ENCODE results near the gene TRIP6.
"Not testable (repeated sequence)": the region's sequence is repeated elsewhere in the genome, so short reads cannot be mapped to it uniquely, and the experiment has no call there.

The TRIP6 gene

DNA sequence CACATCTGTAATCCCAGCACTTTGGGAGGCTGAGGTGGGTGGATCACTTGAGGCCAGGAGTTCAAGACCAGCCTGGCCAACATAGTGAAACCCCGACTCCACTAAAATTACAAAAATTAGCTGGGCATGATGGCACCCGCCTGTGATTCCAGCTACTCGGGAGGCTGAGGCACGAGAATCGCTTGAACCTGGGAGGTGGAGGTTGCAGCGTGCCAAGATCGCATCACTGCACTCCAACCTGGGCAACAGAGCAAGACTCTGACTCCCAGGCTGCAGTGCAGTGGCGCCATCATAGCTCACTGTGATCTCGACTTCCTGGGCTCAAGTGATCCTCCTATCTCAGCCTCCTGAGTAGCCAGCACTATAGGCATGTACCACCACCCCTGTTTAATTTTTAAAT lies 12.3 kb upstream of the TRIP6 start:
- H3K4me1 Mint-ChIP-seq: peaks cover 20% of the 10 kb centered on the region
- not testable (repeated sequence) for H3K27me3 Mint-ChIP-seq, H3K4me3 Mint-ChIP-seq, DNase-seq, H3K27ac Mint-ChIP-seq, H3K9me3 Mint-ChIP-seq
- CTCF ChIA-PET: interaction anchor here (1.5 to 6.5 kb wide), 2 partner anchors 54 to 149 kb away, joined by 4 to 160 read pairs; partner anchors contain the start of gene POP7
- H3K36me3 Mint-ChIP-seq: peaks cover 21% of the 10 kb centered on the region

DNA sequence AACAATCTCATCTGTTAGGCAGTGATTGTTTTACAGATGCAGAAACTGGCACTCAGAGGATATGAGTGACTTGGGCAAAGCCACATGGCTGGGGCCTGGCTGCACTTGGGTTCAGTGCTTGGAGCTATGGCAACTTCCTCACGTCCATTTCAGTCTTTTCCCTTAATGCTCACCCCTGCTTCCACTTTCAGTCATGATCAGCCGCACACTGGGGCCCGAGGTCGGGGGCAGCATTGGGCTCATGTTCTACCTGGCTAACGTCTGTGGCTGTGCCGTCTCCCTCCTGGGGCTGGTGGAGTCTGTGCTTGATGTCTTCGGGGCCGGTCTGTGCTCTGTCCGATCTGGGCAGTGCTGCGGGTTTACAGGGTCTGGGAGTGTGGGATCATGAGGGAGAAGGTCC lies 11.7 kb upstream of the TRIP6 start:
- no peak overlapping the region for H3K4me3 Mint-ChIP-seq
- DNase-seq: no peak
- H3K27me3 Mint-ChIP-seq: no peaks in the 10 kb centered on the region
- peaks cover 20% of the 10 kb centered on the region for H3K4me1 Mint-ChIP-seq
- no peaks in the 10 kb centered on the region for H3K9me3 Mint-ChIP-seq
- no peak overlapping the region for H3K27ac Mint-ChIP-seq
- CTCF ChIA-PET: interaction anchor here (1.5 kb wide), 1 partner anchor 150 kb away, joined by 4 read pairs; the partner anchor contains the start of gene POP7
- H3K36me3 Mint-ChIP-seq: peaks cover 27% of the 10 kb centered on the region

DNA sequence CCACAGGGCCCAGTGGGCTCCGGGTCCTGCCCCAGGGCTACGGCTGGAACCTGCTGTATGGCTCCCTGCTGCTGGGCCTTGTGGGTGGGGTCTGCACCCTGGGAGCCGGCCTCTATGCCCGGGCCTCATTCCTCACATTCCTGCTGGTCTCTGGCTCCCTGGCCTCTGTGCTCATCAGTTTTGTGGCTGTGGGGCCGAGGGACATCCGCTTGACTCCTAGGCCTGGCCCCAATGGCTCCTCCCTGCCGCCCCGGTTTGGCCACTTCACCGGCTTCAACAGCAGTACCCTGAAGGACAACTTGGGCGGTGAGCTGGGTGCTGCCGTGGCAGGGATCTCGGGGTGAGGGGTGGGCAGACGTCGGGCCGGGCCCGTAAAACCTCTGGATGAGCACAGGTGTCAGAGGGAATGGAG lies 10.3 kb upstream of the TRIP6 start:
- CTCF ChIA-PET: no interaction called here
- Mint-ChIP-seq H3K9me3 (no peaks in the 10 kb centered on the region), H3K27ac (peak overlapping the region; percentile 24), H3K27me3 (no peaks in the 10 kb centered on the region), H3K36me3 (peaks cover 34% of the 10 kb centered on the region), H3K4me1 (peaks cover 16% of the 10 kb centered on the region), H3K4me3 (no peak overlapping the region)
- DNase-seq: no peak

DNA sequence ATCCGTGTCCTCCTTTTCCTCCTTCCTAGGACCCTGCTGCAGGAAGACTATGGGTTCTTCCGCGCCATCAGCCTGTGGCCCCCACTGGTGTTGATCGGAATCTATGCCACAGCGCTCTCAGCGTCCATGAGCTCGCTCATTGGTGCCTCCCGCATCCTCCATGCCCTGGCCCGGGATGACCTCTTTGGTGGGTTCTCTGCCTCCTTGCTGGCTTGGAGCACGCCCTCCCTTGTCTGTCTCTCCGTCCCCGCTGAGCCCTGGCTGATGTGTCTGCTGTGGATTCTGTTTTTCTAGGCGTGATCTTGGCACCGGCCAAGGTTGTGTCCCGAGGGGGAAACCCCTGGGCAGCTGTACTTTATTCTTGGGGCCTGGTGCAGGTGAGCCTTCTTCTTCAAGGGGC lies 7.3 kb upstream of the TRIP6 start:
- CTCF ChIA-PET: no interaction called here
- Mint-ChIP-seq H3K27ac (no peak overlapping the region), H3K4me3 (no peak overlapping the region), H3K27me3 (no peaks in the 10 kb centered on the region), H3K9me3 (no peaks in the 10 kb centered on the region), H3K4me1 (peaks cover 6% of the 10 kb centered on the region), H3K36me3 (peaks cover 50% of the 10 kb centered on the region)
- no peak for DNase-seq

DNA sequence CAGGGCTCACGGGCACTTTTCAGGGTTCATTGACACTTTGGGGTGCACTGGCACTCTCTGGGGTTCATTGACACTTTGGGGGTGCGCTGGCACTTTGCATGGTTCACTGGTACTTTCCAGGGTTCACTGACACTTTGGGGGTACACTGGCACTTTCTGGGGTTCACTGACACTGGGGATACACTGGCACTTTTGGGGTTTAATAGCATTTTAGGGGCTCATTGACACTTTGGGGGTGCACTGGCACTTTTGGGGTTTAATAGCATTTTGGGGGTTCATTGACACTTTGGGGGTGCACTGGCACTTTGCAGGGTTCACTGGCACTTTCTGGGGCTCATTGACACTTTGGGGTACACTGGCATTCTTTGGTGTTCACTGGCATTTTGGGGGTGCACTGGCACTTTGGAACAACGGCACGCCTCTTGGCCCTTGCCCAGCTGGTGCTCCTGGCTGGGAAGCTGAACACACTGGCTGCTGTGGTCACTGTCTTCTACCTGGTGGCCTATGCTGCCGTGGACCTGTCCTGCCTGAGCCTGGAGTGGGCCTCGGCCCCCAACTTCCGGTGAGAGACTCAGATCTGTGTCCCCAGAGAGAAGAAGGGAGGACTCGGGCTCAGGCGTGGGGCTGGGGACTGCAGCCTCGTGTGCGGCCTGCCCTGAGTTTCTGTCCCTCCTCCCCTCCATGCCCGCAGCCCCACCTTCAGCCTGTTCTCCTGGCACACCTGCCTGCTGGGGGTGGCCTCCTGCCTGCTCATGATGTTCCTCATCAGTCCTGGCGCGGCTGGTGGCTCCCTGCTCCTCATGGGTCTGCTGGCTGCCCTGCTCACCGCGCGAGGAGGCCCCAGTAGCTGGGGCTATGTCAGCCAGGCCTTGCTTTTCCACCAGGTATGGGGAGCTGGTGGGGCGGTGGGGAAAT lies 6.2 kb upstream of the TRIP6 start:
- H3K4me3 Mint-ChIP-seq: no peak overlapping the region
- peaks cover 48% of the 10 kb centered on the region for H3K36me3 Mint-ChIP-seq
- CTCF ChIA-PET: no interaction called here
- no peaks in the 10 kb centered on the region for H3K9me3 Mint-ChIP-seq
- DNase-seq: no peak
- peaks cover 8% of the 10 kb centered on the region for H3K4me1 Mint-ChIP-seq
- no peaks in the 10 kb centered on the region for H3K27me3 Mint-ChIP-seq
- no peak overlapping the region for H3K27ac Mint-ChIP-seq

DNA sequence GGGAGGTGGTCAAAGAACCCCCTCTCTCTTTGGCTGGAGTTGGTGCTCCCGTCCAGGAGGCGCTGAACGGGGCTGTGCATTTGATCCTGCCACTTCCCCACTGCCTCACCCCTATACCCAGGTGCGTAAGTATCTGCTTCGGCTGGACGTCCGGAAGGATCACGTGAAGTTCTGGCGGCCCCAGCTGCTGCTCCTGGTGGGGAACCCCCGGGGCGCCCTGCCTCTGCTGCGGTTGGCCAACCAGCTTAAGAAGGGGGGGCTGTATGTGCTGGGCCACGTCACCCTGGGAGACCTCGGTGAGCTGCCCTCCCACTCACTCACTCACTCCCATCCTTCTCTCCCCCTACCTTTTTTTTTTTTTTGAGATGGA lies 5.6 kb upstream of the TRIP6 start:
- DNase-seq: no peak
- CTCF ChIA-PET: no interaction called here
- Mint-ChIP-seq H3K4me3 (no peak overlapping the region), H3K36me3 (peaks cover 48% of the 10 kb centered on the region), H3K9me3 (no peaks in the 10 kb centered on the region), H3K4me1 (peaks cover 12% of the 10 kb centered on the region), H3K27me3 (no peaks in the 10 kb centered on the region), H3K27ac (no peak overlapping the region)

DNA sequence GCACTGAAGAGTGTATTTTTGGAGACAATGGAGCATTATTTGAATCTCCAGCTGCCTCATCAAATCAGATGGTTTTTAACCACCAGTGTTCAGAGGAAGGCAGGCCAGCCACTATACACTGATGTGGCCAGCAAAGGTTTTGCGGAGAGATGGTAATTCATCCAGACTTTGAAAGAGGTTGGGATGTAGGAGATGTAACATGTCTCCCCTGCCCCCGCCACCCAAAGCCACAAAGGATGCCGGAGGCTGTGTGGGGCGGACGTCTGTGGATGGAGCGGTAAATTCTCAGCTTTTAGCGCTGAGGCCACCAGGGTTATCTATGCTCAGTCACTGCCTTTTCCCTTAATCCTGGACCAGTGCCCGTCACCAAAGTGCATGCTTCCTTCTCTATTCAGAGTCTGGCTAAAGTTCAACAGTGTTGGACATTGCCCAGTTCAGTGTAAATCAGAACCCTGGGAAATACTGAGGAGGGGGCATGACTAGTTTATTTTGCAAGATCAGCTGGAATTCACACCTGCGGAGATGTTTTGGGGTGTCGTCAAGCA lies 3.7 kb upstream of the TRIP6 start:
- H3K9me3 Mint-ChIP-seq: no peaks in the 10 kb centered on the region
- peaks cover 50% of the 10 kb centered on the region for H3K36me3 Mint-ChIP-seq
- H3K4me3 Mint-ChIP-seq: no peak overlapping the region
- no peak for DNase-seq
- H3K27ac Mint-ChIP-seq: no peak overlapping the region
- peaks cover 27% of the 10 kb centered on the region for H3K4me1 Mint-ChIP-seq
- no peaks in the 10 kb centered on the region for H3K27me3 Mint-ChIP-seq
- CTCF ChIA-PET: interaction anchor here (2.1 kb wide), 1 partner anchor 11 kb away, joined by 7 read pairs; the partner anchor contains the start of gene SLC12A9

DNA sequence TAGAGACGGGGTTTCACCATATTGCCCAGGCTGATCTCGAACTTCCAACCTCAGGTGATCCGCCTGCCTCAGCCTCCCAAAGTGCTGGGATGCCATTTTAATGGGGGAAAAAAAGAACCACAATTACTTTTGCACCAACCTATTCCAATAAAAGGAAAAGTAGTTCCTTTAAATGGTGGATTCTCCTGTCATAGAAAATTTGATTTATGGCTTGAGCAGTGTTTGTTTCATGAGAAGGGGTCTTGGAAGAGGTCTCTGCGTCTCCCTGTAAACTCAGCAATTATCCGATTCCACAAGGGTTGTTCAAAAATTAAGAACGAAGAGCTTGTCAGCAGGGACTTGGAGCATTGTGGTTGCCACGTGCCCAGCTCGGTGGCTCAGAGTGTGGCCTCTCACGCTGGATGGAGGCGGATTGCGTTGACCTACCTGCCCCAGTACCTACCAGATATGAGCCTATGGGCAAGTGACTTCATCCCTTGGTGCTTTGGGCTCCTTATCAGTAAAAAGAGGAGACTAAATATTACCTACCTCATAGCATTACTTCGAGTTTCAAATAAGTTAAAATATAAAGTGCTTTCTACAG lies 2.8 kb upstream of the TRIP6 start:
- no peaks in the 10 kb centered on the region for H3K9me3 Mint-ChIP-seq
- H3K27me3 Mint-ChIP-seq: no peaks in the 10 kb centered on the region
- no peak for DNase-seq
- H3K4me3 Mint-ChIP-seq: no peak overlapping the region
- no peak overlapping the region for H3K27ac Mint-ChIP-seq
- CTCF ChIA-PET: interaction anchor here (2.1 kb wide), 1 partner anchor 12 kb away, joined by 7 read pairs; the partner anchor contains the start of gene SLC12A9
- H3K4me1 Mint-ChIP-seq: peaks cover 29% of the 10 kb centered on the region
- H3K36me3 Mint-ChIP-seq: peaks cover 45% of the 10 kb centered on the region

DNA sequence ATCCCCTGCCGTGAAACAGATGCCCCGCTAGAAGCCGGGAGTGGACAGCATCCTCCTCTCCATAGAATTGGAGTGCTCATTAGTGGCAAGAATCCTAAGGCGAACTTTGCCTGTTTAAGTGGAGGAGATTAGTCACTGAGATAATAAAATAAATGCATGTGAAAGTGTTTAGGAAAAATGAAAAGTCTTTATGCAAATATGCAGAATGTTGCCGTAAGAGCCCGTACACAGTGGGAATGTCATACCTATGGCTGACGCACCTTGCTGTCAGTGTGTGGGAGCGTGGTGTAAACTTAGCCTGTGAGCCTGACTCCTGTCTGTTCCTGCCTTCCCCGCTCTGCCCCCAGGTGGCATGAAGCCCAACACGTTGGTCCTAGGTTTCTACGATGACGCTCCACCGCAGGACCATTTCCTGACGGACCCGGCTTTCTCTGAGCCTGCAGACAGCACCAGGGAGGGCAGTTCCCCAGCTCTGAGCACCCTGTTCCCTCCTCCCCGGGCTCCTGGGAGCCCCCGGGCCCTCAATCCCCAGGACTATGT lies 1.7 kb upstream of the TRIP6 start:
- no peaks in the 10 kb centered on the region for H3K27me3 Mint-ChIP-seq
- DNase-seq: no peak
- peaks cover 29% of the 10 kb centered on the region for H3K4me1 Mint-ChIP-seq
- CTCF ChIA-PET: interaction anchor here (2.1 kb wide), 1 partner anchor 13 kb away, joined by 7 read pairs; the partner anchor contains the start of gene SLC12A9
- no peak overlapping the region for H3K27ac Mint-ChIP-seq
- H3K9me3 Mint-ChIP-seq: no peaks in the 10 kb centered on the region
- H3K4me3 Mint-ChIP-seq: peak overlapping the region; percentile 26
- peaks cover 34% of the 10 kb centered on the region for H3K36me3 Mint-ChIP-seq

DNA sequence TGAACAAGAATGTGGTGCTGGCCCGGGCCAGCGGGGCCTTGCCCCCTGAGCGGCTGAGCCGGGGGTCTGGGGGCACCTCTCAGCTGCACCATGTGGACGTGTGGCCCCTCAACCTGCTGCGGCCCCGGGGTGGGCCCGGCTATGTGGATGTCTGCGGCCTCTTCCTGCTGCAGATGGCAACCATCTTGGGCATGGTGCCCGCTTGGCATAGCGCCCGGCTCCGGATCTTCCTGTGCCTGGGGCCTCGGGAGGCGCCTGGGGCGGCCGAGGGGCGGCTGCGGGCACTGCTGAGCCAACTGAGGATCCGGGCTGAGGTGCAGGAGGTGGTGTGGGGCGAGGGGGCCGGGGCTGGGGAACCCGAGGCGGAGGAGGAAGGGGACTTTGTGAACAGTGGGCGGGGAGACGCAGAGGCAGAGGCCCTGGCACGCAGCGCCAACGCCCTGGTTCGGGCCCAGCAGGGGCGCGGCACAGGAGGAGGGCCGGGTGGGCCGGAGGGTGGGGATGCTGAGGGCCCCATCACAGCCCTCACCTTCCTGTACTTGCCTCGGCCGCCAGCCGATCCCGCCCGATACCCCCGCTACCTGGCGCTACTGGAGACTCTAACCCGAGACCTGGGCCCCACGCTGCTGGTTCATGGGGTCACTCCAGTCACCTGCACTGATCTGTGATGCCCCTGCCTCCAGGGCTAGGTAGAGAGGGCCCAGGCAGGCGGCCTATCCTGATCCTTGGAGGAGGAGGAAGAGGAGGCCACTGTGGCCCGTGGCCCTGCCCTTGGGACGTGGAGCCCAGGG lies 1.1 kb upstream of the TRIP6 start:
- H3K27me3 Mint-ChIP-seq: no peaks in the 10 kb centered on the region
- peak overlapping the region; percentile 93 for H3K27ac Mint-ChIP-seq
- H3K4me1 Mint-ChIP-seq: peaks cover 29% of the 10 kb centered on the region
- DNase-seq: peak; percentile 51
- no peaks in the 10 kb centered on the region for H3K9me3 Mint-ChIP-seq
- peak overlapping the region; percentile 88 for H3K4me3 Mint-ChIP-seq
- CTCF ChIA-PET: interaction anchor here (1.1 kb wide), 1 partner anchor 14 kb away, joined by 3 read pairs; the partner anchor contains the start of gene SLC12A9
- peaks cover 28% of the 10 kb centered on the region for H3K36me3 Mint-ChIP-seq

DNA sequence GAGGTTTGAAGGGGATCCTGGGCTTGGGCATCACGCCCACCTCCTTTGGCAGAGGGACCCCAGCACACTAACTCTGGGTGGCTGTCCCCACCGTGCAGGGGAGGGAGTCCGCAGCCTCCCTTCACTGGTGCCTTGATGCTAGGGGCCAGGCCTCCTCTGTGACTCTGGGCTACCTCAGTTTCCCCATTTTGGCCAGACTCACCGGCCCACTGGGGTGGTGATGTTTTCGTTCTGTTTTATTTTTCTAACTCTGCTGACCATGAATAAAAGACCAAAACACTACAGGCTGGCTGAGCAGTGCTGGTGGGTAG lies 503 bp upstream of the TRIP6 start:
- no peak for DNase-seq
- Mint-ChIP-seq H3K27me3 (no peaks in the 10 kb centered on the region), H3K9me3 (no peaks in the 10 kb centered on the region), H3K27ac (peak overlapping the region; percentile 93), H3K36me3 (peaks cover 32% of the 10 kb centered on the region), H3K4me1 (peaks cover 29% of the 10 kb centered on the region), H3K4me3 (peak overlapping the region; percentile 88)
- CTCF ChIA-PET: interaction anchor here (1.1 kb wide), 1 partner anchor 15 kb away, joined by 3 read pairs; the partner anchor contains the start of gene SLC12A9

DNA sequence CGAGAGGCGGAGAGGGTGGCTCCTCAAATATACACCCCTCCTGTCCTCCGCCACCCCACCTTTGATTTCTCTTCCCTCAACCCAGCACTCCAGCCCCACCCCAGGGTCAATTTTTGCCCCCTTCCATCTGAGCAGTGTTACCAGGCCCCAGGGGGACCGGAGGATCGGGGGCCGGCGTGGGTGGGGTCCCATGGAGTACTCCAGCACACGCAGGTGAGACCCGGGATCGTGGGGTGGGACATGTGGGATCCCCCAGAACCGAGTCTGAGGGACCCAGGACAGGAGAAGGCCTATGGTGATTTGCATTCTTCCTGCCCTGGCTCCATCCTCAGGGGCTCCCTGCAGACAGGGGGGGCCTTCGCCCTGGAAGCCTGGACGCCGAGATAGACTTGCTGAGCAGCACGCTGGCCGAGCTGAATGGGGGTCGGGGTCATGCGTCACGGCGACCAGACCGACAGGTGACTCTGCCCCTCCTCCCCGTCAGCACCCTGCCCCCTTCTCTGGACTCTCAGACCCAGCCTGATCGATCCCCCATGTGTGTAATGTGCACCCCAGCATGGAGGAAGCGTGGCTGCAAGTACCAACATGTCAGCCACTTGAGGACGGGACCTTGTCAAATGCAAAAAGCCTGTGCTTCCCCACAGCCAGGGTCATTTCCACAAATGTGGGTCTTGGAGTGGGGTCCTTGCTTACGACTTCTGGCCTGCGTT lies 744 bp downstream of the TRIP6 start:
- H3K9me3 Mint-ChIP-seq: no peaks in the 10 kb centered on the region
- peak overlapping the region; percentile 83 for H3K27ac Mint-ChIP-seq
- peaks cover 29% of the 10 kb centered on the region for H3K4me1 Mint-ChIP-seq
- no peaks in the 10 kb centered on the region for H3K27me3 Mint-ChIP-seq
- CTCF ChIA-PET: no interaction called here
- DNase-seq: no peak
- peaks cover 28% of the 10 kb centered on the region for H3K36me3 Mint-ChIP-seq
- H3K4me3 Mint-ChIP-seq: peak overlapping the region; percentile 88

DNA sequence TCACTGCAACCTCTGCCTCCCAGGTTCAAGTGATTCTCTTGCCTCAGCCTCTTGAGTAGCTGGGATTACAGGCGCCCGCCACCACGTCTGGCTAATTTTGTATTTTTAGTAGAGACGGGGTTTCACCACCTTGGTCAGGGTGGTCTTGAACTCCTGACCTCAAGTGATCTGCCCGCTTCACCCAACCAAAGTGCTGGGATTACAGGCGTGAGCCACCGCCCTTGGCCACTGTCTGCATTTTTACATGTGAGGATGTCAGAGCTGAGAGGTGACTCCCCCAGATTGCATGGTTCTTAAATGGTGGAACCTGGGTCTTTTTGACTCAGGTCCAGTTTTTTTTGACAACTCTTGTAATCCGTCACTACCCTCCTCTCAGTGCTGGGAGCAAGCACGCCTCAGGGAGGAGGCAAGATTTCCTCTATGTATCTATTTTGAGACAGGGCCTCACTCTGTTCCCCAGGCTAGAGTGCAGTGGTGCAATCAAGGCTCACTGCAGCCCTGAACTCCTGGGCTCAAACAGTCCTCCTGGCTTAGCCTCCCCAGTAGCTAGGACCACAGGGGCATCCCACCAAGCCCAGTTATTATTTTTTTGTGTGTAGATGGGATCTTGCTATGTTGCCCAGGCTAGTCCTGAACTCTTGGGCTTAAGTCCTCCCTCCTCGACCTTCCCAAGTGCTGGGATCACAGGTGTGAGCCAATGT lies 6.6 kb downstream of the TRIP6 start:
- CTCF ChIA-PET: no interaction called here
- H3K27me3 Mint-ChIP-seq: peaks cover 6% of the 10 kb centered on the region
- DNase-seq: no peak
- peaks cover 46% of the 10 kb centered on the region for H3K4me1 Mint-ChIP-seq
- peaks cover 52% of the 10 kb centered on the region for H3K36me3 Mint-ChIP-seq
- no peaks in the 10 kb centered on the region for H3K9me3 Mint-ChIP-seq
- peak overlapping the region; percentile 97 for H3K4me3 Mint-ChIP-seq
- peak overlapping the region; percentile 98 for H3K27ac Mint-ChIP-seq
